Calu3 (cell line): ENCODE results near the gene MINDY2. TPM values are rescaled to one million over a fixed set of nuclear protein-coding genes. Genes with fewer than 3 reads are reported as not detected.
A peak's percentile ranks its signal among the peaks of the same experiment; 100 is the strongest.
"Not testable (repeated sequence)": the region's sequence is repeated elsewhere in the genome, so short reads cannot be mapped to it uniquely, and the experiment has no call there.

Experiments
- BruUV-seq: library from RNA; stranded (reverse); fragments of 400-500 nt; replicated peaks from 2 replicates; lab custom pipeline; 2021; lab: Mats Ljungman, UMichigan
- CTCF ChIA-PET: fragments of 300-600 bp; sonication (Branson Sonifier 250); formaldehyde crosslinking; loops from one replicate; lab custom pipeline; 2022; ENCODE audit warnings: antibody characterized with exemption; lab: Charles Lee
- DNase-seq: peaks from one replicate; pipeline ENCODE4 v3.0.0; 2022
- H3K27ac Mint-ChIP-seq: one replicate; pipeline ENCODE4 v1.8.0; 2022; ENCODE audit warnings: mixed read lengths; ENCODE audit not compliant: unreplicated experiment
- H3K27me3 Mint-ChIP-seq: one replicate; pipeline ENCODE4 v1.8.0; 2022; ENCODE audit warnings: mixed read lengths; ENCODE audit not compliant: unreplicated experiment
- H3K36me3 Mint-ChIP-seq: one replicate; pipeline ENCODE4 v1.8.0; 2022; ENCODE audit warnings: mild to moderate bottlenecking, moderate library complexity, mixed read lengths; ENCODE audit not compliant: insufficient read depth, unreplicated experiment
- H3K4me1 Mint-ChIP-seq: one replicate; pipeline ENCODE4 v1.8.0; 2022; ENCODE audit warnings: mild to moderate bottlenecking, low read depth, mixed read lengths; ENCODE audit not compliant: unreplicated experiment
- H3K4me3 Mint-ChIP-seq: one replicate; pipeline ENCODE4 v1.8.0; 2022; ENCODE audit warnings: mild to moderate bottlenecking, low read depth, moderate library complexity, mixed read lengths; ENCODE audit not compliant: unreplicated experiment
- H3K9me3 Mint-ChIP-seq: one replicate; pipeline ENCODE4 v1.8.0; 2022; ENCODE audit warnings: low read depth, mixed read lengths; ENCODE audit not compliant: unreplicated experiment
- intact Hi-C: fragments of 100-400 bp; cut with micrococcal nuclease; formaldehyde crosslinking; loops from one replicate; pipeline ENCODE4 v1.10.0; 2022; ENCODE audit not compliant: unreplicated experiment
- total RNA-seq: library from RNA; stranded (reverse); gene quantifications from 2 replicates; pipeline ENCODE4 v1.2.3, GENCODE V29; 2022
- TF ChIP-seq, protein P1 (sequence below): fragments of 200-600 bp; IDR thresholded peaks from one replicate; pipeline ENCODE4 v1.8.0; 2022; ENCODE audit warnings: antibody characterized with exemption; ENCODE audit not compliant: unreplicated experiment

MINDY2 gene
- total RNA-seq, 1 experiment from 2014 or later = 59.0 TPM

- H3K9me3 Mint-ChIP-seq = no peaks in the 10 kb centered on the region
- TF ChIP-seq, protein P1, sequence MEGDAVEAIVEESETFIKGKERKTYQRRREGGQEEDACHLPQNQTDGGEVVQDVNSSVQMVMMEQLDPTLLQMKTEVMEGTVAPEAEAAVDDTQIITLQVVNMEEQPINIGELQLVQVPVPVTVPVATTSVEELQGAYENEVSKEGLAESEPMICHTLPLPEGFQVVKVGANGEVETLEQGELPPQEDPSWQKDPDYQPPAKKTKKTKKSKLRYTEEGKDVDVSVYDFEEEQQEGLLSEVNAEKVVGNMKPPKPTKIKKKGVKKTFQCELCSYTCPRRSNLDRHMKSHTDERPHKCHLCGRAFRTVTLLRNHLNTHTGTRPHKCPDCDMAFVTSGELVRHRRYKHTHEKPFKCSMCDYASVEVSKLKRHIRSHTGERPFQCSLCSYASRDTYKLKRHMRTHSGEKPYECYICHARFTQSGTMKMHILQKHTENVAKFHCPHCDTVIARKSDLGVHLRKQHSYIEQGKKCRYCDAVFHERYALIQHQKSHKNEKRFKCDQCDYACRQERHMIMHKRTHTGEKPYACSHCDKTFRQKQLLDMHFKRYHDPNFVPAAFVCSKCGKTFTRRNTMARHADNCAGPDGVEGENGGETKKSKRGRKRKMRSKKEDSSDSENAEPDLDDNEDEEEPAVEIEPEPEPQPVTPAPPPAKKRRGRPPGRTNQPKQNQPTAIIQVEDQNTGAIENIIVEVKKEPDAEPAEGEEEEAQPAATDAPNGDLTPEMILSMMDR = no peak
- CTCF ChIA-PET = interaction anchor here (0.7 to 0.8 kb wide), 2 partner anchors 11 to 81 kb away, joined by 3 to 4 read pairs; partner anchors contain the start of gene MINDY2
- DNase-seq = no peak
- H3K36me3 Mint-ChIP-seq = peaks cover 58% of the 10 kb centered on the region
- no peak overlapping the region for H3K4me3 Mint-ChIP-seq
- peak overlapping the region; percentile 28 for H3K27ac Mint-ChIP-seq
- H3K27me3 Mint-ChIP-seq = no peaks in the 10 kb centered on the region
- intact Hi-C loops = loop anchor here (5.0 kb wide), 1 partner anchor 80 kb away; the partner anchor contains the start of gene MINDY2
- H3K4me1 Mint-ChIP-seq = peaks cover 19% of the 10 kb centered on the region
- no TSS peak for BruUV-seq
Observed at GRCh38 chr15:58852347-58852746, 81.2 kb downstream of the MINDY2 start.

DNA sequence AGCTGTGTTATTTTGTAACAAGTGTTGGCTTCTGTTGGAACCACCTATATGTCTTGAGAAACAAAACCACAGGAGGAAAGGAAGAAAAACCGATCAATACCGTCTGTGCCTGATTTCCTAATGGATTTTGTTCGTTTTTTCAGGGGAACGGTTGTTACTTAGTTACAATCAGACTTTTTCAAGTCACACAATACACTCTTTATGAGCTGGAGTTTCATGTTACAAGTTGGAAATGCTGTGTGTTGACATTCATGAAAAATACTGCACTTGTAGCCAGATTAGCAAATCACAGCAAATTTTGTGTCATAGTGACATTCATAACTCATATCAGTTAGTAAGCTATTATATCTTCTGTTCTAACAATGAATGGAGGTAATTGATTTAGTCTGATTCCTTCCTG lies 83.5 kb downstream of the MINDY2 start:
- H3K4me3 Mint-ChIP-seq = peak overlapping the region; percentile 17
- no peaks in the 10 kb centered on the region for H3K27me3 Mint-ChIP-seq
- H3K9me3 Mint-ChIP-seq = no peaks in the 10 kb centered on the region
- no TSS peak for BruUV-seq
- peak; percentile 48 for DNase-seq
- CTCF ChIA-PET = interaction anchor here (0.6 to 3.1 kb wide), 7 partner anchors 10 to 314 kb away, joined by 3 to 43 read pairs (median 9); partner anchors contain the start of genes ADAM10 and MINDY2
- H3K36me3 Mint-ChIP-seq = peaks cover 37% of the 10 kb centered on the region
- H3K4me1 Mint-ChIP-seq = peaks cover 19% of the 10 kb centered on the region
- peak overlapping the region; percentile 60 for H3K27ac Mint-ChIP-seq
- intact Hi-C loops = loop anchor here (2.0 to 5.0 kb wide), 2 partner anchors 14 to 82 kb away; partner anchors contain the start of gene MINDY2
- TF ChIP-seq, protein P1 = no peak

- CTCF ChIA-PET = interaction anchor here (3.1 kb wide), 1 partner anchor 10 kb away, joined by 43 read pairs; no protein-coding TSS in a partner anchor
- no TSS peak for BruUV-seq
- no peaks in the 10 kb centered on the region for H3K27me3 Mint-ChIP-seq
- peaks cover 19% of the 10 kb centered on the region for H3K4me1 Mint-ChIP-seq
- no peak overlapping the region for H3K27ac Mint-ChIP-seq
- no peak overlapping the region for H3K4me3 Mint-ChIP-seq
- H3K36me3 Mint-ChIP-seq = peaks cover 31% of the 10 kb centered on the region
- DNase-seq = no peak
- intact Hi-C loops = no loop called here
- TF ChIP-seq, protein P1 = no peak
- no peaks in the 10 kb centered on the region for H3K9me3 Mint-ChIP-seq
Observed at GRCh38 chr15:58856086-58856485, 85.0 kb downstream of the MINDY2 start.

DNA sequence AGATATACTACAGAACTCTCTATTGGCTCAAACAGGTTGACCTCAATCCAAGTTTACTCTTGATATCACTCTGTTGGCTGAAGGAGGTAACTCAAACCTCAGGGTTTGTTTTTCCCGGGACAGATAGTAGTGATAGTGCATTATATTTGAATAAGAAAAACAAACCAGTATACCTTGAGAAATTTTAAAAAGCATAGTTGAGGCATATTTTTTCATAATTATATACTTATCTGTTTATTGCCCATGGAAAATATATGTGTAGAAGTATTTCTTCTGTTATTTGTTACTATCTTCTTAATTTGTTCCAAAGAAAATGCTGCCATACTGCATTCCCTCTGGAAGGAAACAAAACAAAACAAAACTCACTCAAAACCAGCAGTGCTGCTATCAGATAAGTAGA lies 85.5 kb downstream of the MINDY2 start:
- BruUV-seq, H3K27me3 Mint-ChIP-seq, H3K27ac Mint-ChIP-seq, DNase-seq, intact Hi-C loops, H3K9me3 Mint-ChIP-seq, H3K4me3 Mint-ChIP-seq: not testable (repeated sequence)
- CTCF ChIA-PET = interaction anchor here (0.7 to 3.1 kb wide), 2 partner anchors 9 to 105 kb away, joined by 4 to 43 read pairs; no protein-coding TSS in a partner anchor
- Mint-ChIP-seq H3K4me1 (peaks cover 20% of the 10 kb centered on the region), H3K36me3 (peaks cover 29% of the 10 kb centered on the region)

DNA sequence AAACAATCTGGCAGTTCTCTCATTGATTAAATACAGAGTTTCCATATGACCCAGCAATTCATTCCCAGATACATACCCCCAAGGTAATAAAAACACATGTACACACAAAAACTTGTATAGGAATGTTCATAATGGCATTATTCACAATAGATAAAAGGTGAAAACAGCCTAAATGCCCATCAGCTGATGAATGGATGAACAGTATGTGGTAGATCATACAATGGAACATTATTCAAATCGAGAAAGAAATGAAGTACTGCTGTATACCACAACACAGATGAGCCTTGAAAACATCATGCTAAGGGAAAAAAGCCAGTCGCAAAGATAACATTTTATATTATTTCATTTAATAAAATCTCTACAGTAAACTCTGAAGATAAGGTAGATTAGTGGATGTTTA lies 91.2 kb downstream of the MINDY2 start:
- Mint-ChIP-seq H3K27me3 (no peaks in the 10 kb centered on the region), H3K36me3 (peaks cover 54% of the 10 kb centered on the region), H3K4me3 (peak overlapping the region; percentile 34), H3K27ac (peak overlapping the region; percentile 60), H3K4me1 (peaks cover 33% of the 10 kb centered on the region), H3K9me3 (no peaks in the 10 kb centered on the region)
- no peak for DNase-seq
- intact Hi-C loops = loop anchor here (10.0 kb wide), 2 partner anchors 418 to 638 kb away; no protein-coding TSS in a partner anchor
- CTCF ChIA-PET = no interaction called here
- TF ChIP-seq, protein P1 = no peak
- no TSS peak for BruUV-seq
